IPS-18c (cell line): Measurements from ENCODE around the gene ZNF549.
"Not testable (repeated sequence)": the region's sequence is repeated elsewhere in the genome, so short reads cannot be mapped to it uniquely, and the experiment has no call there.

ENCODE experiments used
- H3K4me3 ChIP-seq: 2 replicates; pipeline ENCODE4 v1.7.0; 2013; ENCODE audit warnings: low read depth, mild to moderate bottlenecking, low read length, moderate library complexity; ENCODE audit not compliant: insufficient read depth
- H3K9me3 ChIP-seq: one replicate; pipeline ENCODE4 v1.6.1; 2013; ENCODE audit warnings: mild to moderate bottlenecking, low read length, moderate library complexity; ENCODE audit not compliant: control insufficient read depth, insufficient read depth

ZNF549 gene

GRCh38 chr19:57527136-57527881, at the start of gene ZNF549:
ZNF549 (plus strand) TSS chr19:57527356; CDS start chr19:57527574, 218 bp downstream.
- Histone ChIP-seq H3K4me3 (peak within 1 kb of the TSS; percentile 95), H3K9me3 (no peaks in the 10 kb centered on the region)

DNA sequence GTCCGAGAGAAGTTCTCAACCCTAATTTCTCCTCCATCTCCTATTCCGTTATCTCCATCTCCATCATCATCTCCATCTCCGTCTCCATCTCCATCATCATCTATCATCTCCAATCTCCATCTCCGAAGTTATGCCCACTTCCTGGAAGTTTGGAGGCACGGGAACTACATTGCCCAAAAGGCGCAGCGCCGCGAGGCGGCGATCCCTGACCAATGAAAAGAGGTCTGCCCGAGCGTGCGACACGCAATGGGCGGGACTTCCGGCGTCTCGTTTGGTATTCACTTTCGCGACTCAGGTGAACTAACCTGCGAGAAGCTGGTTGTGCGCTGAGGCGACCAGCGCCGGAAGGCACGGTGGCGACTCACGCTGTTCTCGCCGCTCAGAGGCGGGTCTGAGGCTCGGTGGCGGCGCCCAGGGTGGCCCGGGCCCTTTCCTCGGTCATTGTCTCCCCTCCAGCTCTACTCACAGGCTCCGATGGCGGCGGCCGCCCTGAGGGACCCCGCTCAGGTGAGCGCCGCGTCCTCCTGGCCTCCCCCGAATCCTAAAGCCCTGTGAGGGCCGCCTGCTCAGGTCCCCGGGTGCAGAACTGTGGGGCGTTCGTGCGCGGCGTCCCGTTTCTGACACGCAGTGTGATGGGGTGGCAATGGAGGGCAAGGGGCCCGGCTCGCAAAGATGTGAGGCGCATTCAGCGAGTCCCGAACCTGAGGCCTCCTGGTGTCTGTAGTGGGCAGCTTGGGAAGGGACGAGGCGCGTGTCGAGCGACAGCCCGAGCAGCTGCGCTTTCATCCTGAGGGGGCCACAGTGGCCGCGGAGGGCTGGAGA, 39.5 kb upstream of the ZNF549 start, which contains the start of gene ZNF419:
Gene ZNF419 (plus strand): TSS at position 274 of the 822 bp plus-strand sequence. CDS start 201 bp downstream, at position 475.
- not testable (repeated sequence) for H3K9me3 ChIP-seq

DNA sequence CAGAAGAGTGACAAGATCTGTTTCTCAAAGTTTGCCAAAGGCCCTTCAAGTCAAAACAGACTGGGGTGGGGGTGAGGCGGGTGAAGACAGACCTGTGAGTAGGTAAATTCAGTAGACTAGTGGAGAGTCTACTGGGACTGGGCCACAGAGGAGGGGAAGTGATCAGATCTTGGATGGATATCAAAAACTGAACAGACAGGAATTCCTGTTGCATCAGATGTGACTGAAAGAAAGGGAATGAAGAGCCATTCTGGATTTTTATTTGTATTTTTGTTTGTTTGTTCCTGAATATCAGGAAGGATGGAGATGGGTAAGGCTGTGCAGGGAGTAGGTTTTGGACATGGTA, 38.9 kb upstream of the ZNF549 start:
- H3K9me3 ChIP-seq = not testable (repeated sequence)
- H3K4me3 ChIP-seq = peak overlapping the region; percentile 43; the same call in 1 of the 2 replicates

More for the DNA sequence above, 39.5 kb upstream of the ZNF549 start, which contains the start of gene ZNF419:
- peak within 1 kb of the TSS; percentile 82 for H3K4me3 ChIP-seq

DNA sequence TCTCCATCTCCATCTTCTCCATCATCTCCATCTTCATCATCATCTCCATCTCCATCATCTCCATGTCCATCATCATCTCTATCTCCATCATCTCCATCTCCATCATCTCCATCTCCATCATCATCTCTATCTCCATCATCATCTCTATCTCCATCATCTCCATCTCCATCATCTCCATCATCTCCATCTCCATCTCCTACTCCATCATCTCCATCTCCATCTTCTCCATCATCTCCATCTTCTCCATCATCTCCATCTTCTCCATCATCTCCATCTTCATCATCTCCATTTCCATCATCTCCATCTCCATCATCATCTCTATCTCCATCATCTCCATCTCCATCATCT, 27.9 kb upstream of the ZNF549 start:
- not testable (repeated sequence) for H3K9me3 ChIP-seq
- peak overlapping the region; percentile 73; the same call in 1 of the 2 replicates for H3K4me3 ChIP-seq

- not testable (repeated sequence) for H3K9me3 ChIP-seq
- H3K4me3 ChIP-seq = peak within 1 kb of the TSS; percentile 73
These were observed 27.3 kb upstream of the ZNF549 start, which contains the start of gene ZNF773 for GRCh38 chr19:57499680-57500395. ZNF773 (plus strand) TSS chr19:57499938; CDS start chr19:57500081, 143 bp downstream.

DNA sequence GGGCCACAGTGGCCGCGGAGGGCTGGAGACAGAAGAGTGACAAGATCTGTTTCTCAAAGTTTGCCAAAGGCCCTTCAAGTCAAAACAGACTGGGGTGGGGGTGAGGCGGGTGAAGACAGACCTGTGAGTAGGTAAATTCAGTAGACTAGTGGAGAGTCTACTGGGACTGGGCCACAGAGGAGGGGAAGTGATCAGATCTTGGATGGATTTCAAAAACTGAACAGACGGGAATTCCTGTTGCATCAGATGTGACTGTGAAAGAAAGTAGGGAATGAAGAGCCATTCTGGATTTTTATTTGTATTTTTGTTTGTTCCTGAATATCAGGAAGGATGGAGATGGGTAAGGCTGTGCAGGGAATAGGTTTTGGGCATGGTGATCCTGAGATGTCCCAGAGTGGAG, 26.8 kb upstream of the ZNF549 start:
- H3K9me3 ChIP-seq = not testable (repeated sequence)
- H3K4me3 ChIP-seq = peak overlapping the region; percentile 34

GRCh38 chr19:57506163-57506562, 21.0 kb upstream of the ZNF549 start:
- Histone ChIP-seq H3K4me3 (no peak overlapping the region), H3K9me3 (no peaks in the 10 kb centered on the region)

- Histone ChIP-seq H3K4me3 (no peak overlapping the region), H3K9me3 (peaks cover 8% of the 10 kb centered on the region)
These were observed 15.7 kb upstream of the ZNF549 start for GRCh38 chr19:57511484-57511883.

- peaks cover 8% of the 10 kb centered on the region for H3K9me3 ChIP-seq
- no peak overlapping the region for H3K4me3 ChIP-seq
These were observed 14.3 kb upstream of the ZNF549 start for GRCh38 chr19:57512845-57513244.

DNA sequence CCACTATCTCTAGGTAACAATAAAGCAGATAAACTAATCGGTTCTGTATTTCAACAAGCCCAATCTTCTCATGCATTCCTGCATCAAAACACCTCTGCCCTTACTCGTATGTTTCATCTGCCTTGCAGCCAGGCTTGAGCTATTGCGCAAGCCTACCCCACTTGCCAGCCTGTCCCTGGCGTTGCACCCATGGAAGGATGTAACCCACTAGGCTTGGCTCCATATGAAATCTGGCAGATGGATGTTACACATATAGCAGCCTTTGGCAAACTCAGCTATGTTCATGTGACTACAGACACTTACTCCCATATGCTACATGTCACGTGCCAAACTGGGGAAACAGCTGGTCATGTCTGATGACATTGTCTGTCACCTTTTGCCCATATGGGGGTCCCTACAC, 11.9 kb upstream of the ZNF549 start:
- Histone ChIP-seq H3K9me3 (peaks cover 8% of the 10 kb centered on the region), H3K4me3 (no peak overlapping the region)

DNA sequence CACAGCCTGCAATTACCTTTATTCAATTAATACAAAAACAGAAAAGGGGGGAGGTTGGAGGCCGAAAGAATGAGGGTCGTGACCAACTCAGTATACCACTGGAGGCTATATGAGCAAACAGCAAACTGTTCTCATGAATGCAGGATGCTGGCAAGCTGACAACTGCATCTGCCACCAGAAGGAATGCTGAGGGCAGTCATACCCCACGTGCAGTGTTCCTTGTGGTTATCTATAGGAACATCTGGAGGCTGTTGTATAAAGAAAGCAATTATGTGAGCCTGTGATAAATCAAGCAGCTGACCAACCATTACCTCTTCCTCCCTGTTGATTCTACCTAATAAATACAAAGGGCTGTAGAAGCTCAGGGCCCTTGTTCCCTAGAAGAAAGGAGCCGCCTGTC, 9.1 kb upstream of the ZNF549 start:
- not testable (repeated sequence) for H3K9me3 ChIP-seq, H3K4me3 ChIP-seq

DNA sequence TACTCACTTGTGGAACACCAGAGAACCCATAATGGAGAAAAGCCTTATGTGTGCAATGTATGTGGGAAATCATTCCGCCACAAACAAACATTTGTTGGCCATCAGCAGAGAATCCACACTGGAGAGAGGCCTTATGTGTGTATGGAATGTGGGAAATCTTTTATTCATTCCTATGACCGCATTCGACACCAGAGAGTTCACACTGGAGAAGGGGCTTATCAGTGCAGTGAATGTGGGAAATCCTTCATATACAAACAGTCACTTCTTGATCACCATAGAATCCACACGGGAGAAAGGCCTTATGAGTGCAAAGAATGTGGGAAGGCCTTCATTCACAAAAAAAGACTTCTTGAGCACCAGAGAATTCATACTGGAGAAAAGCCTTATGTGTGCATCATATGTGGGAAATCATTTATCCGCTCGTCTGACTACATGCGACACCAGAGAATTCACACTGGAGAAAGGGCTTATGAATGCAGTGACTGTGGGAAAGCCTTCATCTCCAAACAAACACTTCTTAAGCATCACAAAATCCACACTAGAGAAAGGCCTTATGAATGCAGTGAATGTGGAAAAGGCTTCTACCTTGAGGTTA, 10.9 kb downstream of the ZNF549 start:
- H3K9me3 ChIP-seq = peaks cover 23% of the 10 kb centered on the region
- 0 out of 2 replicates have a peak overlapping the region, but pooled peaks have one; percentile 6 for H3K4me3 ChIP-seq

DNA sequence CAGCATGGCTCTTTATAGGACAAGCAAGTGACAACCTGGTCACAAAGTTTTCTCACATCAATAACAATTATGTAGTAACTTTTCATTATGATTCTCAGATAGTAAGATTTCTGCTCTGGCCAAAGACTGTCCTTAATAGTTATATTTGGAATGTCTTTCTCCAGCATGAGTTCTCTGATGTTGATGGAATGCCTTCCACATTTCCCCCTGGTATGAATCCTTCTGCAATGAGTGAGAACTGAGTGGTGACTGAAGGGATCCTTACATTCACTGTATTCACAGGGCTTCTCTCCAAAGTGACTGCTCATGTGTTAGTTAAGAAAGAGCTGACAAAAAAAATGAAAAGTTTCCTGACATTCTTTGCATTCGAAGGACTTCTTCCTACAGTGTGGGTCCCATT, 19.4 kb downstream of the ZNF549 start:
- Histone ChIP-seq H3K4me3 (no peak overlapping the region), H3K9me3 (peaks cover 7% of the 10 kb centered on the region)

DNA sequence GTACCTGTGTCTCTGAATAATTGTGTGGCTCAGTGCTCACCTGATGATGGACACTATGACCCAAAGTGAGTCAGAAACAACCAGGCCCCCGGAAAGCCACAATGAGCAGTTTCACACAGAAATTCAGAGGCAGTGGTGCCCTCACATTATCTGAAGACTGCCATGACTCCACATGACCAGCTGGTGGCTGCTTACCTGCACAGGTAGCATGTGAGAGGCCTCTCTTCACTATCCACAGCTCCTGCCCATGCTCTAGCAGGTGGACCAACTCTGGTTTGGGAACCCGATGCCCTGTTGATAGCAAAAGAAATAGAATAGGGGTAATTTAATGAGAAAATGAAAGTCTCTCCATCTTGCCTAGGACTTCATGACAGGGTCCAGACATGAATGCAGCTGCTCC, 25.3 kb downstream of the ZNF549 start:
- peaks cover 4% of the 10 kb centered on the region for H3K9me3 ChIP-seq

GRCh38 chr19:57557659-57558058, 30.5 kb downstream of the ZNF549 start:
- H3K4me3 ChIP-seq = no peak overlapping the region

More for the DNA sequence above, 25.3 kb downstream of the ZNF549 start:
- H3K4me3 ChIP-seq = no peak overlapping the region

GRCh38 chr19:57558525-57558924, 31.4 kb downstream of the ZNF549 start:
- peaks cover 2% of the 10 kb centered on the region for H3K9me3 ChIP-seq
- H3K4me3 ChIP-seq = peak overlapping the region; percentile 97

More at GRCh38 chr19:57557659-57558058, 30.5 kb downstream of the ZNF549 start:
- peaks cover 2% of the 10 kb centered on the region for H3K9me3 ChIP-seq

DNA sequence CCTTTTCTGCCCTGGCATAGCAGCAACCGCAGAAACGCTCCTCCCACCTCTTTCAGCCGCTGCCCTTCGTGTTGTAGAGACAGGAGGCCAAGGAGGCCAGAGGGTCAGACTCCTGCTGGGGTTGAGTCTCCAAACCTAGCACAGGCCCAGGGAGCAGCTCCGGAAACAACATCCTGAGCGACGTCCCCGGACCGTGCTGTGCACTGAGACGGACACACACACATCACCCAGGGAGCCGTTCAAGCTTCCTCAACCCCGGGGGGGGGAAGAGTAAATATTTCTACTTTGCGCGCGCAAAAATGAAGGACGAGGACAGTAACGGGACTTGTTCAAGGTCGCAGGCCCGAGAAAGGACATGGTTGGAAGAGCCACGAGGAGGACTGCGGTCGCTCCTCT, 31.9 kb downstream of the ZNF549 start:
- peaks cover 3% of the 10 kb centered on the region for H3K9me3 ChIP-seq
- peak overlapping the region; percentile 97 for H3K4me3 ChIP-seq
